H1 (cell line): ENCODE results near the gene RNF5. TPM values are rescaled to one million over a fixed set of nuclear protein-coding genes. Genes with fewer than 3 reads are reported as not detected.

Source experiments
- ASH2L ChIP-seq: fragments of 200-600, 300-600 bp; sonication (generic); IDR thresholded peaks from one replicate; pipeline ENCODE4 v1.7.1; 2017; ENCODE audit warnings: low read length
- BACH1 ChIP-seq: IDR thresholded peaks from 2 replicates; pipeline ENCODE4 v1.6.1; 2012; ENCODE audit warnings: low read length, improper control_type of control experiment
- CEBPB ChIP-seq: IDR thresholded peaks from 2 replicates; pipeline ENCODE4 v1.6.1; 2012; ENCODE audit warnings: low read depth, low read length
- EGR1 ChIP-seq: IDR thresholded peaks from 2 replicates; pipeline ENCODE4 v1.6.1; 2011; ENCODE audit warnings: low read depth, low read length, borderline replicate concordance
- EP300 ChIP-seq, 2 experiments: IDR thresholded peaks; 1 replicate in 1 of 2; 2 replicates in 1 of 2; pipeline ENCODE4 v1.6.1; 2011 to 2012; ENCODE audit warnings: low read depth in 2 of 2, low read length in 2 of 2, mild to moderate bottlenecking in 2 of 2, borderline replicate concordance in 1 of 2, inconsistent platforms in 1 of 2, moderate library complexity in 1 of 2
- FOSL1 ChIP-seq: IDR thresholded peaks from 2 replicates; pipeline ENCODE4 v1.6.1; 2011; ENCODE audit warnings: mild to moderate bottlenecking, low read depth, low read length, moderate library complexity; ENCODE audit not compliant: insufficient read depth
- GABPA ChIP-seq: IDR thresholded peaks from 2 replicates; pipeline ENCODE4 v1.6.1; 2011; ENCODE audit warnings: mild to moderate bottlenecking, low read length, moderate library complexity, borderline replicate concordance; ENCODE audit not compliant: insufficient read depth
- NRF1 ChIP-seq: IDR thresholded peaks from 2 replicates; pipeline ENCODE4 v1.6.1; 2011; ENCODE audit warnings: mild to moderate bottlenecking, low read depth, low read length, improper control_type of control experiment
- PHF8 ChIP-seq: fragments of 200-600 bp; sonication (generic); conservative IDR thresholded peaks from 2 replicates; pipeline ENCODE4 v1.7.1; 2012; ENCODE audit warnings: low read depth, mild to moderate bottlenecking, inconsistent platforms, low read length, moderate library complexity
- POLR2AphosphoS5 ChIP-seq: IDR thresholded peaks from 2 replicates; pipeline ENCODE4 v1.6.1; 2011; ENCODE audit warnings: low read depth, low read length
- RAD21 ChIP-seq, 2 experiments: IDR thresholded peaks in 1 of 2; conservative IDR thresholded peaks in 1 of 2; 2 replicates each; pipeline ENCODE4 v1.6.1; 2011; ENCODE audit warnings: low read depth in 2 of 2, low read length in 2 of 2, improper control_type of control experiment in 1 of 2, inconsistent platforms in 1 of 2, mild to moderate bottlenecking in 1 of 2, moderate library complexity in 1 of 2
- RNF2 ChIP-seq: fragments of 200-900, 300-1000 bp; sonication (generic); IDR thresholded peaks from 2 replicates; pipeline ENCODE4 v1.7.1; 2016; ENCODE audit warnings: borderline replicate concordance, low read depth, mild to moderate bottlenecking, antibody characterized with exemption, low read length; ENCODE audit not compliant: poor library complexity, severe bottlenecking; ENCODE audit errors: missing control alignments
- SAP30 ChIP-seq: fragments of 300-600 bp; sonication (generic); IDR thresholded peaks from 2 replicates; pipeline ENCODE4 v1.7.1; 2012; ENCODE audit warnings: low read length, moderate library complexity, mild to moderate bottlenecking, inconsistent platforms; ENCODE audit not compliant: insufficient read depth, insufficient replicate concordance
- SIRT6 ChIP-seq: IDR thresholded peaks from one replicate; pipeline ENCODE4 v1.7.1; 2012; ENCODE audit warnings: low read length, inconsistent platforms
- SP1 ChIP-seq: IDR thresholded peaks from 2 replicates; pipeline ENCODE4 v1.6.1; 2011; ENCODE audit warnings: low read depth, low read length
- SP2 ChIP-seq: IDR thresholded peaks from 2 replicates; pipeline ENCODE4 v1.6.1; 2012; ENCODE audit warnings: mild to moderate bottlenecking, low read length, inconsistent platforms
- SP4 ChIP-seq: IDR thresholded peaks from 2 replicates; pipeline ENCODE4 v1.6.1; 2012; ENCODE audit warnings: low read length, inconsistent platforms
- TAF1 ChIP-seq: IDR thresholded peaks from 2 replicates; pipeline ENCODE4 v1.6.1; 2011; ENCODE audit warnings: mild to moderate bottlenecking, low read depth, low read length
- polyA plus RNA-seq, 7 experiments: library from polyadenylated mRNA; depleted of rRNA in 3 of 7; stranded (reverse) in 5 of 7; unstranded in 2 of 7; fragments of >200 nt in 5 of 7; fragments of 200-250 nt in 2 of 7; gene quantifications; 1 replicate in 5 of 7; 2 replicates in 1 of 7; 4 replicates in 1 of 7; pipeline versions ENCODE4 v1.2.1 to v1.2.3, GENCODE V29; 2011 to 2013; ENCODE audit warnings: missing spikeins in 2 of 7, mixed read lengths in 2 of 7
- total RNA-seq: library from RNA; stranded (reverse); fragmentation: NEBNext Ultra II Directional; extraction: Animal tissue kit (Norgen Biotek cat#: 25700); gene quantifications from 2 replicates; pipeline ENCODE4 v1.2.1, GENCODE V29; 2021
- TF ChIP-seq, protein P1 (sequence below), 3 experiments: IDR thresholded peaks; 1 replicate in 2 of 3; 2 replicates in 1 of 3; pipeline versions ENCODE4 v1.5.1 to v1.6.1; 2011; ENCODE audit warnings: low read length in 3 of 3, mild to moderate bottlenecking in 3 of 3, inconsistent platforms in 2 of 3, low read depth in 1 of 3, moderate library complexity in 1 of 3; ENCODE audit not compliant: insufficient read depth in 1 of 3; ENCODE audit errors: control extremely low read depth in 1 of 3
- TF ChIP-seq, protein P2 (sequence below): IDR thresholded peaks from 2 replicates; pipeline ENCODE4 v1.6.1; 2012; ENCODE audit warnings: inconsistent platforms

RNF5 gene
- total and polyA plus RNA-seq, 2 of the 8 experiments (the other 6 are each of a cell fraction or from before 2014, with no cell fraction given): 90.0 to 158 TPM

DNA sequence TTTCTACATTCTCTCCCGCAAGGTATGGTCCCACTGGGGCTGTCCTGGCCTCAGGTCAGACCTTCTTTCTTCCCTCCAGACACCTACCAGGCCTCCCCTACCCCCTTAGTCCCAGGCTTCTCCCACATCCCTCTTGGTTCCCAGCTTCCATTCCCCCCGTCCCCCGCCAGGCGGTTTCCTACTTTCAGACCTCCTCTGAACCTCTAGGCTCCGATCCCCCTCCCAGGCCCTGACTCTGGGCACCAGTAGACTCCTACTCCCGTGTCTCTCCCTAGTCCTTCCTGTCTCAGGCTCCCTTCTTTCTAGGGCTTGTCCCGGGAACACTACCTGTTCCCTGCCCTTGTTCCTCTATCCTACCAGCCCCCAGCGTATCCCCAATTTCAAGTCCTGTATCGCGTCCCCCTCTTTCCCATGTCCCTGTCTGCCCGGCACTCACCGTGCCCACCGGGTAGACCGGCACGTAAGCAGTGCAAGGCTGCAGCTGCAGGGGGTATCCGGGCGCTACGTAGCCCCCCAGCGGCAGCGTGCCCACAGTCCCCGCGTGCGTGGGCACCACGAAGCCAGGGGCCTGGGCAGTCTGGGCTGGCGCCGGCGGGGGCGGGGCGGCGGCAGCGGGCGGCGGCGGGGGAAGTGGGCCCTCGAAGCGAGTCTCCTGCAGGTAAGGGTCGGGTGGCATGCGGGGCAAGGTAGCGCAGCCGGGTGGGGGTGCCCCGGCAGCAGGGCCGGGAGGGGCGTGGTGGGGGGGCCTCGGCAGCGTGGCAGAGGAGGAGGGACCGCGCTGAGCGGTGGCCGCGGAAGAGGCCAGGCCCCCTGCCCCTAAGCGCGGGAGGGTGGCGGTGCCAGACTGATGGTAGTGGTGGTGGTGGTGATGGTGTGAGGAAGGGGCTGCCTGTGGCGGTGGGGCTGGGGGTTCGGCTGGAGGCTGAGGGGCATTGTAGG, 28.0 kb upstream of the RNF5 start (continued):
- TF ChIP-seq EP300 (IDR thresholded peaks at IDR 0.05; ENCODE audit: borderline replicate concordance in 1 of 2, low read depth in 2 of 2, low read length in 2 of 2): peak in 1 of 2 experiments; percentile 62; a peak in 1 of 3 replicates
- TF ChIP-seq NRF1: no peak
- no peak for TF ChIP-seq SIRT6
- no peak for TF ChIP-seq FOSL1
- no peak for TF ChIP-seq PHF8
- no peak for TF ChIP-seq POLR2AphosphoS5
- TF ChIP-seq SAP30: no peak
- TF ChIP-seq EGR1: no peak
- no peak for TF ChIP-seq SP4
- no peak for TF ChIP-seq SP1
- no peak for TF ChIP-seq RNF2
- TF ChIP-seq SP2: no peak
- TF ChIP-seq ASH2L: peak; percentile 29
- no peak; a peak in 1 of 4 replicates for TF ChIP-seq RAD21 (IDR thresholded peaks at IDR 0.05 in 1 of 2, conservative IDR thresholded peaks at IDR 0.05 in 1 of 2; ENCODE audit: low read depth in 2 of 2, low read length in 2 of 2)
- TF ChIP-seq GABPA: no peak
- TF ChIP-seq BACH1: no peak
- no peak for TF ChIP-seq CEBPB
- no peak for TF ChIP-seq TAF1
- TF ChIP-seq, protein P1, sequence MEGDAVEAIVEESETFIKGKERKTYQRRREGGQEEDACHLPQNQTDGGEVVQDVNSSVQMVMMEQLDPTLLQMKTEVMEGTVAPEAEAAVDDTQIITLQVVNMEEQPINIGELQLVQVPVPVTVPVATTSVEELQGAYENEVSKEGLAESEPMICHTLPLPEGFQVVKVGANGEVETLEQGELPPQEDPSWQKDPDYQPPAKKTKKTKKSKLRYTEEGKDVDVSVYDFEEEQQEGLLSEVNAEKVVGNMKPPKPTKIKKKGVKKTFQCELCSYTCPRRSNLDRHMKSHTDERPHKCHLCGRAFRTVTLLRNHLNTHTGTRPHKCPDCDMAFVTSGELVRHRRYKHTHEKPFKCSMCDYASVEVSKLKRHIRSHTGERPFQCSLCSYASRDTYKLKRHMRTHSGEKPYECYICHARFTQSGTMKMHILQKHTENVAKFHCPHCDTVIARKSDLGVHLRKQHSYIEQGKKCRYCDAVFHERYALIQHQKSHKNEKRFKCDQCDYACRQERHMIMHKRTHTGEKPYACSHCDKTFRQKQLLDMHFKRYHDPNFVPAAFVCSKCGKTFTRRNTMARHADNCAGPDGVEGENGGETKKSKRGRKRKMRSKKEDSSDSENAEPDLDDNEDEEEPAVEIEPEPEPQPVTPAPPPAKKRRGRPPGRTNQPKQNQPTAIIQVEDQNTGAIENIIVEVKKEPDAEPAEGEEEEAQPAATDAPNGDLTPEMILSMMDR (IDR thresholded peaks at IDR 0.05; ENCODE audit: control extremely low read depth in 1 of 3, insufficient read depth in 1 of 3, low read depth in 1 of 3, low read length in 3 of 3): peak in 1 of 3 experiments; percentile 25; a peak in 1 of 4 replicates
- TF ChIP-seq, protein P2, sequence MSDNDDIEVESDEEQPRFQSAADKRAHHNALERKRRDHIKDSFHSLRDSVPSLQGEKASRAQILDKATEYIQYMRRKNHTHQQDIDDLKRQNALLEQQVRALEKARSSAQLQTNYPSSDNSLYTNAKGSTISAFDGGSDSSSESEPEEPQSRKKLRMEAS: peak; percentile 76
